ENCODE measurements around the gene PRLH.
"Not testable (repeated sequence)": the region's sequence is repeated elsewhere in the genome, so short reads cannot be mapped to it uniquely, and the experiment has no call there.

PRLH gene

DNA sequence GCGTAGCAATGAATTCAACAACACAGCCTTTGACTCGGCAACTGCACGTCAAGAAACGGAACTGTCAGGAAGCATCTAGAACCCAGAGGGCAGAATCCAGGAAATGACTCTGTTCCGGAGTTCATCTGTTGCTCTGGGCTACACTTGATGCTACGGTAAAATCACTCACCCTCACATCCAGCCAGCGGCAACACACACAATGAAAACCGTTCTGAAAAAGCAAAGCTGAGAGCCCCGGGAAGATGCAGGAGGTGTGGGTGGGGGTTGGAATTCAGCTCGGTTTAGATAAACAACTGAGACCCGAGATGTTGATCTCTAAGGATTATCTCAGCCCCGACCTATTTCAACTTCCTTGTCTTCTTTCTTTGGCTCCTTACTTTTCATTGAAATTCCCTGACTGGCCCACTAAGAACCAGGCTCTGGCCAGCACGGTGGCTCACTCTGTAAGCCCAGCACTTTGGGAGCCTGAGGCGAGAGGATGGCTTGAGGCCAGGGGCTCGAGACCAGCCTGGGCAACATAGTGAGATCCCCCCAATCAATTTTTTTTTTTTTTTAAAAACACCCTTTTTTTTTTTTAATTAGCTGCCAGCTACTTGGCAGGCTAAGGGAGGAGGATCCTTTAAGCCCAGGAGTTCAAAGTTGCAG lies 37.5 kb downstream of the PRLH start:
- Histone ChIP-seq H3K4me1 (ENCODE audit: low read length) (no peaks in the 10 kb centered on the region), H3K79me2 (ENCODE audit: low read length) (no peaks in the 10 kb centered on the region), H2AFZ (ENCODE audit: low read depth, low read length) (no peak overlapping the region), H3K27me3 (ENCODE audit: low read depth, low read length) (no peaks in the 10 kb centered on the region), H3K9me3 (ENCODE audit: insufficient read depth, low read length) (no peaks in the 10 kb centered on the region), H3K27ac (ENCODE audit: low read length) (no peak overlapping the region), H4K20me1 (ENCODE audit: insufficient read depth, low read length) (no peaks in the 10 kb centered on the region), H3K36me3 (replicated peaks; ENCODE audit: low read depth, low read length) (no peaks in the 10 kb centered on the region), H3K4me3 (ENCODE audit: low read length) (no peak overlapping the region), H3K9ac (ENCODE audit: low read length) (no peak overlapping the region), H3K4me2 (ENCODE audit: low read length) (no peak overlapping the region)
- TF ChIP-seq CTCF (IDR thresholded peaks at IDR 0.05; ENCODE audit: low read depth, low read length), result no peak
- TF ChIP-seq EZH2phosphoT487 (IDR thresholded peaks at IDR 0.05; ENCODE audit: low read depth), result no peak

DNA sequence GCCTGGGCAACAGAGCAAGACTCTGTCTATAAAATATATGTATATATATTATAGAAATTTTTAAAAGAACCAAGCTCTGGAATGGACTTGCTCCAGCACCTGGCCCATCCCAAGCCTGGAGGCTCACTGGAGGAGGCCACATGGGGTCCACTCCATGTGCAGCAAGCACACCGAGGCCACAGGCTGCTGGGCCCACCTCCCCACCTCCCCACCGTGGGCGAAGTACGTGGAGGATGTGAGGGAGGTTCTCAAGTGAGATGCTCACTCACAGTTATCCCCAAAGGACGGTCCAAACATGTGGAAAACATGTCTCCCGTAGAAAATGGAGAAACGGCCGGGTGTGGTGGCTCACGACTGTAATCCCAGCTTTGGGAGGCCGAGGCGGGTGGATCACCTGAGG lies 38.0 kb downstream of the PRLH start:
- H3K9ac ChIP-seq (ENCODE audit: low read length), result no peak overlapping the region
- no peaks in the 10 kb centered on the region for H3K4me1 ChIP-seq (ENCODE audit: low read length)

DNA sequence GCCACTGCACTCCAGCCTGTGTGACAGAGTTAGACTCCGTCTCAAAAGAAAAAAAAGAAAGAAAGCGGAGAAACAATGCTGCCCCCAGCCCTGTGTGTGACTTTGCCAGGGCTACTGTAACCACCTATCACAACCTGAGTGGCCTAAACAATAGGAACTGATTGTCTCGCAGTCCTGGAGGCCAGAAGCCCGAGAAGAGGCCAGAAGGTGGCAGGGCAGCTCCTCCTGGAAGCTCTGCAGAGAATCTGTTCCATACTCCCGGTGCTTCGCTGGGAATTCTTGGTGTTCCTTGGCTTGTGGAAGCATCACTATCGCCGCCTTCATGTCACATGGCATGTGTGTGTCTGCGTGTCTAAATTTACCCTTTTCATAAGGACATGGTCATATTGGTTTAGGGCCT lies 38.6 kb downstream of the PRLH start:
- Histone ChIP-seq H3K27ac (ENCODE audit: low read length) (no peak overlapping the region), H3K27me3 (ENCODE audit: low read depth, low read length) (no peaks in the 10 kb centered on the region), H4K20me1 (ENCODE audit: insufficient read depth, low read length) (no peaks in the 10 kb centered on the region), H3K4me1 (ENCODE audit: low read length) (no peaks in the 10 kb centered on the region), H3K9me3 (ENCODE audit: insufficient read depth, low read length) (no peaks in the 10 kb centered on the region), H3K4me2 (ENCODE audit: low read length) (no peak overlapping the region), H2AFZ (ENCODE audit: low read depth, low read length) (no peak overlapping the region), H3K9ac (ENCODE audit: low read length) (no peak overlapping the region), H3K4me3 (ENCODE audit: low read length) (no peak overlapping the region), H3K79me2 (ENCODE audit: low read length) (no peaks in the 10 kb centered on the region), H3K36me3 (replicated peaks; ENCODE audit: low read depth, low read length) (no peaks in the 10 kb centered on the region)
- no peak for TF ChIP-seq EZH2phosphoT487 (IDR thresholded peaks at IDR 0.05; ENCODE audit: low read depth)
- no peak; the same call in 1 of the 2 replicates for TF ChIP-seq CTCF (IDR thresholded peaks at IDR 0.05; ENCODE audit: low read depth, low read length)

More for the DNA sequence above, 38.0 kb downstream of the PRLH start:
- no peak overlapping the region for H3K4me3 ChIP-seq (ENCODE audit: low read length)
- no peaks in the 10 kb centered on the region for H3K36me3 ChIP-seq (replicated peaks; ENCODE audit: low read depth, low read length)
- no peaks in the 10 kb centered on the region for H3K9me3 ChIP-seq (ENCODE audit: insufficient read depth, low read length)
- TF ChIP-seq EZH2phosphoT487 (IDR thresholded peaks at IDR 0.05; ENCODE audit: low read depth), result no peak
- no peak for TF ChIP-seq CTCF (IDR thresholded peaks at IDR 0.05; ENCODE audit: low read depth, low read length)
- H3K79me2 ChIP-seq (ENCODE audit: low read length), result no peaks in the 10 kb centered on the region
- no peaks in the 10 kb centered on the region for H3K27me3 ChIP-seq (ENCODE audit: low read depth, low read length)
- H3K27ac ChIP-seq (ENCODE audit: low read length), result no peak overlapping the region
- no peak overlapping the region for H2AFZ ChIP-seq (ENCODE audit: low read depth, low read length)
- H4K20me1 ChIP-seq (ENCODE audit: insufficient read depth, low read length), result no peaks in the 10 kb centered on the region
- H3K4me2 ChIP-seq (ENCODE audit: low read length), result no peak overlapping the region

DNA sequence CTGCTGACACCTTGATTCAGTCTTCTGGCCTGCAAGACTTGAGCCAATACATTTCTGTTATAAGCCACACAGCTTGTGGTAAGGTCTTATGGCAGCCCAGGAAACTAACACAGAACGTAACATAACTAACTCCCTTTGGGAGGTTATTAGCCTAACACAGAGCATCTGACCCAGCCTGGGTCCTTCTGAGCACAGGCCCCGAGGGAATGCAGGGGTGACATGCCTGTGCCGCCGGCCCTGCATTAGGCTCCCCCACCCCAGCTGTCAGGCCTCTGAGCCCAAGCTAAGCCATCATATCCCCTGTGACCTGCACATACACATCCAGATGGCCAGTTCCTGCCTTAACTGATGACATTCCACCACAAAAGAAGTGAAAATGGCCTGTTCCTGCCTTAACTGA lies 40.1 kb downstream of the PRLH start:
- not testable (repeated sequence) for H2AFZ ChIP-seq (ENCODE audit: low read depth, low read length); H3K9me3 ChIP-seq (ENCODE audit: insufficient read depth, low read length); H3K79me2 ChIP-seq (ENCODE audit: low read length); H3K4me1 ChIP-seq (ENCODE audit: low read length); H3K36me3 ChIP-seq (replicated peaks; ENCODE audit: low read depth, low read length); H4K20me1 ChIP-seq (ENCODE audit: insufficient read depth, low read length); H3K4me3 ChIP-seq (ENCODE audit: low read length); H3K9ac ChIP-seq (ENCODE audit: low read length); H3K27ac ChIP-seq (ENCODE audit: low read length); H3K4me2 ChIP-seq (ENCODE audit: low read length); H3K27me3 ChIP-seq (ENCODE audit: low read depth, low read length)

Data from OCI-LY3 (cell line).